GM10266 (cell line): ENCODE results near the gene CPD.
"Not testable (repeated sequence)": the region's sequence is repeated elsewhere in the genome, so short reads cannot be mapped to it uniquely, and the experiment has no call there.

Source experiments
- DNase-seq: peaks from one replicate; pipeline ENCODE4 v3.0.0; 2012; ENCODE audit errors: extremely low spot score
- TF ChIP-seq, protein P1 (sequence below): IDR thresholded peaks from 2 replicates; pipeline ENCODE4 v1.5.1; 2012; ENCODE audit warnings: mild to moderate bottlenecking, low read depth; ENCODE audit not compliant: control insufficient read depth, insufficient read depth; ENCODE audit errors: missing control alignments

The CPD gene

DNA sequence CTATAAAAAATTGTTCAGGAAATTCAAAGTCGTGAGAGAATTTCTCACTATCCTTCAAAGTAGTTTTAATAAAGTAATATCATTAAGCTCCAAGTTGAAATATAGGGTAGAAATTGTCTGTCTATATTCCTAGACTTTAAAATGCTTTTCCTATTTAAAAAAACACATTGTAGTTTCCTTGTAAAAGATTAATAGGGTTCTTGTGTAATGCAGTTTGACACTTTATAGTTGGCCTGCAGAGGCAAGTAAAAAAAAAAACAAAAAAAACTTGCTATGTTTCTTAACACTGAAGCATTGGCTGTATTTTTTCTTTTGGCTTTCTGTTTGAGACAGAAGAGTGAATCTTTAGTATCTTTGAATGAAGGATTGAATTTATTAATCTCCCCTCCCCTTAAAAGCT, 17.4 kb downstream of the CPD start:
- TF ChIP-seq, protein P1, sequence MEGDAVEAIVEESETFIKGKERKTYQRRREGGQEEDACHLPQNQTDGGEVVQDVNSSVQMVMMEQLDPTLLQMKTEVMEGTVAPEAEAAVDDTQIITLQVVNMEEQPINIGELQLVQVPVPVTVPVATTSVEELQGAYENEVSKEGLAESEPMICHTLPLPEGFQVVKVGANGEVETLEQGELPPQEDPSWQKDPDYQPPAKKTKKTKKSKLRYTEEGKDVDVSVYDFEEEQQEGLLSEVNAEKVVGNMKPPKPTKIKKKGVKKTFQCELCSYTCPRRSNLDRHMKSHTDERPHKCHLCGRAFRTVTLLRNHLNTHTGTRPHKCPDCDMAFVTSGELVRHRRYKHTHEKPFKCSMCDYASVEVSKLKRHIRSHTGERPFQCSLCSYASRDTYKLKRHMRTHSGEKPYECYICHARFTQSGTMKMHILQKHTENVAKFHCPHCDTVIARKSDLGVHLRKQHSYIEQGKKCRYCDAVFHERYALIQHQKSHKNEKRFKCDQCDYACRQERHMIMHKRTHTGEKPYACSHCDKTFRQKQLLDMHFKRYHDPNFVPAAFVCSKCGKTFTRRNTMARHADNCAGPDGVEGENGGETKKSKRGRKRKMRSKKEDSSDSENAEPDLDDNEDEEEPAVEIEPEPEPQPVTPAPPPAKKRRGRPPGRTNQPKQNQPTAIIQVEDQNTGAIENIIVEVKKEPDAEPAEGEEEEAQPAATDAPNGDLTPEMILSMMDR: no peak
- no peak for DNase-seq

DNA sequence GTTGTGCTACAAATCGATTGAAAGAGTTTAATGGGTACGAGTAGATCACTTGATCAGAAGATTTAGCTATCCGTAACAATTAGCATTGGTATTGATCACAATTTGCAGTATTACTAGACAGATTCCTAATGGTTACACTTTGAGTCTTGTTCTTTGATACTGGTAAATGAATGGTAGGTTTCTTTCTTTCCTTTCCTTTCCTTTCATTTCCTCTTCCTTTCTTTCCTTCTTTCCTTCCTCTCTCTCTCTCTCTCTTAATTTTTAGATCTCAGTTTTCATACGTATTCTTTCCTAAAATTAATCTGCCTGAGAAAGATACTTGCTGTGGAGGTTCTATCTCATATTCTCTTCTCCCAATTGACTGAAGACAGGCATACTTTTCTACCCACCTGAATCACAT, 17.9 kb downstream of the CPD start:
- no peak for DNase-seq
- TF ChIP-seq, protein P1: no peak

DNA sequence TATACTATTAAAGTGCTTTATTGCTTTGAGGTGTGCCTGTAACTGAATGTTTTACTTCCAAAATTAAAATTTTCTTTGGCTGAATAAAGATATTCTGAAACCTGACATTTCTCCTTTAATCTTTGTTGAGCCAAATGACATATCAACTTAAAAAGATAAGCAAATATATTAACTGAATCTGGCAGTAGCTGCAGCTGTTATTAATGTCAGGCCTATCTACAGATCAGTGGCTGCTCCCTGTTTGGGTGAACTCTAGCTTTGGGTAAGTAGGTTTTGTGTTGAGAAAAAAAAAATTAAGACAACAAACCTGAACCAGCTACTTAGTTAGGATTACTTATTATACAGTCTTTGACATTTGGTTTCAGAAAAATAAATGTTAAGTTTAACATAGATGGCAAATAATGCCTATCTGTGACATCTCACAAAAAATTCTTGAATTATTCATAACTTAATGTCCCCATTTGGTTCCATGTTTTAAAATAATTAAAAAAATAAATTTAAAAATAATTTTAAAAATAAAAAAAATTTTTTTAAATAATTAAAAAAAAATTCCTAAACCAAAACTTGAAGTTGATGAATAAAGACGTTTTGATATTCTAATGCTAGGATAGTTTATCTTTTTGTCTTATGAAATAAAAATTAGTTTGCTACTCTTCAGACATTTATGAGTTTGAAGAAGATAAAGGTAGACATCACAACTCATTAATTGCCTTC, 19.8 kb downstream of the CPD start:
- no peak for DNase-seq

DNA sequence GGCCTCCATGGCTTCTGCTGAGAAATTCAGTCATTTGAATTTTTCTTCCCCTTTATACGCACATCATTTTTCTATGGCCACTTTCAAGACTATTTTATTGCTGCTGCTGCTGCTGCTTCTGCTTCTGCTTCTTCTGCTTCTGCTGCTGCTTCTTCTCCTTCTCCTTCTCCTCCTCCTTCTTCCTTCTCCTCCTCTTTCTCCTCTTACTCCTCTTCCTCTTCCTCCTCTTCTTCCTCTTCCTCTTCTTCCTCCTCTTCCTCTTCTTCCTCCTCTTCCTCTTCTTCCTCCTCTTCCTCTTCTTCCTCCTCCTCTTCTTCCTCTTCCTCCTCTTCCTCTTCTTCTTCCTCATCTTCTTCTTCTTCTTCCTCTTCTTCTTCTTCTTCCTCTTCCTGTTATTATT, 22.4 kb downstream of the CPD start:
- TF ChIP-seq, protein P1: no peak
- no peak for DNase-seq

More for the DNA sequence above, 19.8 kb downstream of the CPD start:
- TF ChIP-seq, protein P1: no peak

DNA sequence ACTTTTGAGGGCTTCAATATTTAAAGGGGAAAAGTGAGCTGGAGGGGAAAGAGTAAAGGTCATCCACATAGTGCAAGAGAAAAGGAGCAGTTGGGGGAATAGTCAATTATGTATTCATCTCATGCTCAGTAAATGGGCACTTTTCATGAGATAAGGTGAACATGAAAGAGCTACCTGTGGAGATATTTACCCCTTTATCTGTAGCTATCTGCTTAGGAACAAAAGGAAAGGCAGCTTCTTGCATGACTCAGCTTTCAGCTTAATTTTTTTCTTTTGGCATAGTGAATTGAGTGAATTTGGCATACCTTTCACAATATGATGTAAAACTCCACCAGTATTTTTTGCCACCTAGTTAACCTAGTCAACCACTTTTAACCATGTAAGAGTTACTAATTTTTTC, 26.4 kb downstream of the CPD start:
- TF ChIP-seq, protein P1: no peak
- no peak for DNase-seq

DNA sequence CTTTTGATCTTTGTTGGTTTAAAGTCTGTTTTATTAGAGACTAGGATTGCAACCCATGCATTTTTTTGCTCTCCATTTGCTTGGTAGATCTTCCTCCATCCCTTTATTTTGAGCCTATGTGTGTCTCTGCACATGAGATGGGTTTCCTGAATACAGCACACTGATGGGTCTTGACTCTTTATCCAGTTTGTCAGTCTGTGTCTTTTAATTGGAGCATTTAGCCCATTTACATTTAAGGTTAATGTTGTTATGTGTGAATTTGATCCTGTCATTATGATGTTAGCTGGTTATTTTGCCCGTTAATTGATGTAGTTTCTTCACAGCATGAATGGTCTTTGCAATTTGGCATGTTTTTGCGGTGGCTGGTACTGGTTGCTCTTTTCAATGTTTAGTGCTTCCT, 31.9 kb downstream of the CPD start:
- DNase-seq: not testable (repeated sequence)

DNA sequence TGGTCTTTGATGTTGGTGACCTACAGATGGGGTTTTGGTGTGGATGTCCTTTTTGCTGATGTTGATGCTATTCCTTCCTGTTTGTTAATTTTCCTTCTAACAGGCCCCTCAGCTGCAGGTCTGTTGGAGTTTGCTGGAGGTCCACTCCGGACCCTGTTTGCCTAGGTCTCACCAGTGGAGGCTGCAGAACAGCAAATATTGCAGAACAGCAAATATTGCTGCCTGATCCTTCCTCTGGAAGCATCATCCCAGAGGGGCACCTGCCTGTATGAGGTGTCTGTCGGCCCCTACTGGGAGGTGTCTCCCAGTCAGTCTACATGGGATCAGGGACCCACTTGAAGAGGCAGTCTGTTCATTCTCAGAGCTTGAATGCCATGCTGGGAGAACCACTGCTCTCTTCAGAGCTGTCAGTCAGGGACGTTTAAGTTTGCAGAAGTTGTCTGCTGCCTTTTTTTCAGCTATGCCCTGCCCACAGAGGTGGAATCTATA, 33.3 kb downstream of the CPD start:
- not testable (repeated sequence) for DNase-seq

DNA sequence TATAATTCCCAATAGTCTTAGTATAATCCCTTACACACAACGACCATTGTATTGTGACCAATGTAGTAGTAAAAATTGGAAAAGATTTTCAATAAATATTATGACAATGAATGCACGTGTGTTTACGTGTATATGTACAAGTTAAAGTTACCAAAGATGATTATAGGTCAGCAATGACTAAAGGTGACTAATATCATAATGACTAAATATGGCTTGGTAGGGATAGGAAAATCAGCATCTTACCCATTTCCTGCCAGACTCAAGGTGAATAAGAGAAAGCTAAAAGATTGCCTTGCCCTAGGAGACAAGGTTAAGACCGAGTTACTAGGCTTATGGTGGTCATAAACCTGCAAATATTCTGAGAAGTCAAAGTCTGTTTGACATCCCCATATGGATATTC, 34.4 kb downstream of the CPD start:
- DNase-seq: no peak
- TF ChIP-seq, protein P1: no peak
